ENCODE measurements around the gene MTO1.
"Not testable (repeated sequence)": the region's sequence is repeated elsewhere in the genome, so short reads cannot be mapped to it uniquely, and the experiment has no call there.

- not testable (repeated sequence) for TF ChIP-seq EZH2phosphoT487 (IDR thresholded peaks at IDR 0.05; ENCODE audit: borderline replicate concordance, low read length); CTCF (conservative IDR thresholded peaks at IDR 0.05; ENCODE audit: low read depth, low read length)
These were observed 44.2 kb downstream of the MTO1 start for GRCh38 chr6:73505705-73506104.
